ENCODE data around the gene CENPA.
A peak's percentile ranks its signal among the peaks of the same experiment; 100 is the strongest.

The CENPA gene

DNA sequence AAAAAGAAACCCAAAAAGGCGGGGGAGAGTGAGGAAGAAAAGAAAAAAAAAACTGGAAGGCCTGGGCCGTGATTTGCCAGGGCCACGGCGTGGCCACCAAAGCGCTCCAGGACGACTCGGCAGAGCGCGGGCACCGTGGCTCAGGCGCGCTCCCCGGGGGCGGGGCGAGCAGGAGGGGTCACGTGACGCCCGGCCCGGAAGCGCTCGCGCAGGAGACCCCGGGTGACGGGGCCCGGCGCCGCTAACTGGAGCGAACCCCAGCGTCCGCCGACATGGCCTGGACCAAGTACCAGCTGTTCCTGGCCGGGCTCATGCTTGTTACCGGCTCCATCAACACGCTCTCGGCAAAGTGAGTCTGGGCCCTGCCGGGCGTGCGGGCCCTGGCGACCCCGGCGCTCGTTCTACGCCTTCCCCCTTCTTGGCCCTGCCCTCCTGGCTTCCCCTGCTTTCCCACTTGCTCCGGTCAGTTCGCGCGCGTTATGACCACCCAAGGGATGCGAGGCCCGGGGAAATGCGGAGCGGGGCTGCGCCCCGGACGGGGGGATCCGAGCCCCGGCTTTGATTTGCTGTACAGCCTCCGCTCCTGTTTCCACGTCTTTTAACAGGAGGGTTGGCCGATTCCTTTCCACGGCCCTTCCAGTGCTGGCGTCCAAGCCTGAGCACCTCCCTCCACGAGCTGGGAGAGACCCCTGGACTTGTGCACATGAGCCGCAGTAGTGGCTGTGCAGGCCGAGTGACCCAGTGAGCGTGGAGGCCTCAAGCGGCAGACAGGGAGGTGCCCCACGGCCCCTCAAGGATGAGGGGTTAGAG, 21.6 kb upstream of the CENPA start, which contains the start of gene SLC35F6:
TSS of gene SLC35F6 (plus strand) at position 207 of the 810 bp plus-strand sequence. CDS start at position 273, 66 bp downstream.
- TF ChIP-seq, protein P1, sequence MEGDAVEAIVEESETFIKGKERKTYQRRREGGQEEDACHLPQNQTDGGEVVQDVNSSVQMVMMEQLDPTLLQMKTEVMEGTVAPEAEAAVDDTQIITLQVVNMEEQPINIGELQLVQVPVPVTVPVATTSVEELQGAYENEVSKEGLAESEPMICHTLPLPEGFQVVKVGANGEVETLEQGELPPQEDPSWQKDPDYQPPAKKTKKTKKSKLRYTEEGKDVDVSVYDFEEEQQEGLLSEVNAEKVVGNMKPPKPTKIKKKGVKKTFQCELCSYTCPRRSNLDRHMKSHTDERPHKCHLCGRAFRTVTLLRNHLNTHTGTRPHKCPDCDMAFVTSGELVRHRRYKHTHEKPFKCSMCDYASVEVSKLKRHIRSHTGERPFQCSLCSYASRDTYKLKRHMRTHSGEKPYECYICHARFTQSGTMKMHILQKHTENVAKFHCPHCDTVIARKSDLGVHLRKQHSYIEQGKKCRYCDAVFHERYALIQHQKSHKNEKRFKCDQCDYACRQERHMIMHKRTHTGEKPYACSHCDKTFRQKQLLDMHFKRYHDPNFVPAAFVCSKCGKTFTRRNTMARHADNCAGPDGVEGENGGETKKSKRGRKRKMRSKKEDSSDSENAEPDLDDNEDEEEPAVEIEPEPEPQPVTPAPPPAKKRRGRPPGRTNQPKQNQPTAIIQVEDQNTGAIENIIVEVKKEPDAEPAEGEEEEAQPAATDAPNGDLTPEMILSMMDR (IDR thresholded peaks at IDR 0.05; ENCODE audit: low read depth, low read length), result no peak
- DNase-seq (ENCODE audit: extremely low read depth, low read depth), result peak; percentile 52

- TF ChIP-seq, protein P1 (IDR thresholded peaks at IDR 0.05; ENCODE audit: low read depth, low read length), result no peak
- DNase-seq (ENCODE audit: extremely low read depth, low read depth), result no peak
These were observed 20.9 kb upstream of the CENPA start for GRCh38 chr2:26764906-26765305.

GRCh38 chr2:26765475-26766200, 20.2 kb upstream of the CENPA start:
- TF ChIP-seq, protein P1 (IDR thresholded peaks at IDR 0.05; ENCODE audit: low read depth, low read length), result no peak
- DNase-seq (ENCODE audit: extremely low read depth, low read depth), result no peak

DNA sequence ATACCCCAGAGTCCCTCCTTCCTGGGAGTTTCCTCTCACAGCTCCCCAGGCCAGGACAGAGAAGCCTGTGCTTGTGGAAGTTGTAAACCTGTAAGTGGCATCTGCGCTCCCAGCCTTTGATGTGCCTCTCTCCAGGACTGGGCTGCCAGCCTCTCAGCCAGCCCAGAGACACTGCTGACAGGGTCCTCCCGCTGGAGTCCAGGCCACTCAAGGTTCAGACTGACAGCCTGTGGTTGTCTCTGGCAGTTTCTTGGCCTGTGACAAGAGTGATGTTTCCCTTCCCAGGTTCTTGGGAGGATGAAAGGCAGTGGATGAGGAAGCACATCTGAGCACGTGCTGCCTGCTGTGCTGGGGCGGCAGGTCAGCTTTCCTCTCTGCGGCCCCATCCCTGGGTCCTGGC, 18.7 kb upstream of the CENPA start:
- TF ChIP-seq, protein P1 (IDR thresholded peaks at IDR 0.05; ENCODE audit: low read depth, low read length), result no peak
- DNase-seq (ENCODE audit: extremely low read depth, low read depth), result no peak

DNA sequence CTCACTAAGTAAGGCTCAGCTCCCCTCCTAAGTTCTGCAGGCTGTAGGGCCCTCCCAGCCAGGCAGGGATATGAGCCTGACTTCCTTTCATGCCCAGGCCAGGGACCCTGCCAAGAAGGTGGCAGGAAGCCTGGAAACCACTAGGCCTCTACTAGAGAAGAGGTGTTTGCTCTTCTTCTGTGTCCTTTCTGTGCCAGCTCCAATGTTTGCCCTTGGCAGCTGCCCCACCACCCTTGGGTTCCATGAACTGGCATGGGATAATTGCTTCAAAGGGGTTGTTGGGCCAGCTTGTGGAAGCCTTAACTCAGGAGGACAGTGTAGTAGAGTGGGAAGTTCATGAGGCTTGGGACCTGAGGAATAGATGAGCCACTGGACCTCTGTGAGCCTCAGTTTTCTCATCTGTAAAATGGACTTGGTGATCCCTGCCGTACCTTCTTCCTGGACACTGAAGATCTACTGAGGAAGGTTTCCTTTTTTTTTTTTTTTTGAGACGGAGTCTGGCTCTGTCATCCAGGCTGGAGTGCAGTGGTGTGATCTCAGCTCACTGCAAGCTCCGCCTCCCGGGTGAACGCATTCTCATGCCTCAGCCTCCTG, 17.9 kb upstream of the CENPA start:
- TF ChIP-seq, protein P1 (IDR thresholded peaks at IDR 0.05; ENCODE audit: low read depth, low read length), result no peak
- DNase-seq (ENCODE audit: extremely low read depth, low read depth), result no peak

DNA sequence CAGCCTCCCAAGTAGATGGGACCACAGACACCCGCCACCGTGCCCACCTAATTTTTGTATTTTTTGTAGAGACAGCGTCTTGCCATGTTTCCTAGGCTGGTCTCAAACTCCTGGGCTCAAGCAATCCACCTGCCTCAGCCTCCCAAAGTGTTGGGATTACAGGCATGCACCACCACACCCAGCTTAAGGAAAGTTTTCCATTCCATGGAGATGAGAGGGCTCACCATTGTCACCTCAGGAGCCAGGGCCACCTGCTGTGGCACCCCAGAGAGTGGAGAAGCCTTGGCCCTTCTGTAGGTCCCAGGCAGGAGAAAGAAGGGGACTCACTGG, 17.1 kb upstream of the CENPA start:
- TF ChIP-seq, protein P1 (IDR thresholded peaks at IDR 0.05; ENCODE audit: low read depth, low read length), result no peak
- DNase-seq (ENCODE audit: extremely low read depth, low read depth), result no peak

Data from AG09319 (cell line).